HepG2 (cell line): ENCODE data around the gene SOCS1. TPM values are rescaled to one million over a fixed set of nuclear protein-coding genes. Genes with fewer than 3 reads are reported as not detected.

Experiments
- GTF2F1 ChIP-seq: fragments of 150-350 bp; IDR thresholded peaks from 2 replicates; pipeline ENCODE4 v1.6.1; 2014; ENCODE audit warnings: low read length
- HMGXB3 ChIP-seq: sonication (generic); formaldehyde crosslinking; IDR thresholded peaks from 2 replicates; pipeline ENCODE4 v1.4.0; 2020; ENCODE audit warnings: missing genetic modification reagents, borderline replicate concordance
- HNF4G ChIP-seq, 2 experiments: sonication (generic) in 1 of 2; formaldehyde crosslinking in 1 of 2; IDR thresholded peaks; 2 replicates each; pipeline versions ENCODE4 v1.4.0 to v1.6.1; 2011 to 2020; ENCODE audit warnings: borderline replicate concordance in 2 of 2, low read depth in 2 of 2, mild to moderate bottlenecking in 2 of 2, low read length in 1 of 2, missing genetic modification reagents in 1 of 2, moderate library complexity in 1 of 2
- KLF16 ChIP-seq, 2 experiments: sonication (generic) in 1 of 2; formaldehyde crosslinking in 1 of 2; IDR thresholded peaks; 2 replicates each; pipeline versions ENCODE4 v1.6.1 to v1.8.0; 2016 to 2023; ENCODE audit warnings: missing genetic modification reagents in 2 of 2, missing compliant biosample characterization in 1 of 2
- MTA3 ChIP-seq: sonication (generic); formaldehyde crosslinking; IDR thresholded peaks from 2 replicates; pipeline ENCODE4 v1.4.0; 2020; ENCODE audit warnings: missing genetic modification reagents
- NR1H2 ChIP-seq: sonication (generic); formaldehyde crosslinking; IDR thresholded peaks from 2 replicates; pipeline ENCODE4 v1.8.1; 2022; ENCODE audit warnings: low read depth, missing genetic modification reagents, borderline replicate concordance
- PRDM15 ChIP-seq: sonication (generic); formaldehyde crosslinking; IDR thresholded peaks from 2 replicates; pipeline ENCODE4 v1.4.0; 2020; ENCODE audit warnings: missing genetic modification reagents
- SIN3B ChIP-seq: fragments of 150-350 bp; IDR thresholded peaks from 2 replicates; pipeline ENCODE4 v1.6.1; 2014; ENCODE audit warnings: low read length
- STAG1 ChIP-seq: sonication (generic); formaldehyde crosslinking; IDR thresholded peaks from 2 replicates; pipeline ENCODE4 v1.4.0; 2020; ENCODE audit warnings: missing genetic modification reagents
- TSC22D2 ChIP-seq: sonication (generic); formaldehyde crosslinking; IDR thresholded peaks from 2 replicates; pipeline ENCODE4 v1.5.1; 2020; ENCODE audit warnings: missing genetic modification reagents, mild to moderate bottlenecking, borderline replicate concordance
- ZBTB8A ChIP-seq: sonication (generic); formaldehyde crosslinking; IDR thresholded peaks from 2 replicates; pipeline ENCODE4 v1.4.0; 2020; ENCODE audit warnings: mild to moderate bottlenecking, low read depth, missing genetic modification reagents, borderline replicate concordance
- ZMAT3 ChIP-seq: sonication (generic); formaldehyde crosslinking; conservative IDR thresholded peaks from 2 replicates; pipeline ENCODE4 v1.7.0; 2021; ENCODE audit warnings: missing genetic modification reagents
- ZNF282 ChIP-seq: fragments of 450-650 bp; IDR thresholded peaks from 2 replicates; pipeline ENCODE4 v1.6.1; 2018; ENCODE audit not compliant: partially characterized antibody
- ZNF329 ChIP-seq: sonication (generic); formaldehyde crosslinking; IDR thresholded peaks from 2 replicates; pipeline ENCODE4 v1.9.0; 2021; ENCODE audit warnings: low read depth, mild to moderate bottlenecking, missing genetic modification reagents
- ZNF557 ChIP-seq: sonication (generic); formaldehyde crosslinking; IDR thresholded peaks from 2 replicates; pipeline ENCODE4 v1.4.0; 2020; ENCODE audit warnings: missing genetic modification reagents
- ZNF720 ChIP-seq: sonication (generic); formaldehyde crosslinking; IDR thresholded peaks from 2 replicates; pipeline ENCODE4 v1.4.0; 2020; ENCODE audit warnings: missing genetic modification reagents
- polyA plus RNA-seq, 8 experiments: library from polyadenylated mRNA; depleted of rRNA in 3 of 8; stranded (reverse) in 7 of 8; unstranded in 1 of 8; fragments of >200 nt; fragmentation: Illumina TruSeq in 4 of 8; extraction: Trizol in 4 of 8; gene quantifications; 2 replicates each; pipeline versions ENCODE4 v1.2.1 to v1.2.3, GENCODE V29; 2011 to 2016; ENCODE audit warnings: low read depth in 4 of 8, missing spikeins in 1 of 8, mixed read lengths in 1 of 8; ENCODE audit not compliant: insufficient read depth in 1 of 8
- total RNA-seq, 5 experiments: library from RNA; depleted of rRNA; stranded (reverse); fragments of >200 nt; fragmentation: Illumina TruSeq; extraction: Trizol; gene quantifications; 2 replicates each; pipeline ENCODE4 v1.2.3, GENCODE V29; 2016; ENCODE audit warnings: low read depth in 1 of 5
- TF ChIP-seq, protein P1 (sequence below): sonication (generic); formaldehyde crosslinking; conservative IDR thresholded peaks from 2 replicates; pipeline ENCODE4 v1.8.0; 2022; ENCODE audit warnings: mild to moderate bottlenecking, moderate library complexity, missing genetic modification reagents

The SOCS1 gene
- total and polyA plus RNA-seq, 2 of the 13 experiments (the other 11 are each of a cell fraction or from before 2014, with no cell fraction given) = 5.3 to 6.3 TPM

DNA sequence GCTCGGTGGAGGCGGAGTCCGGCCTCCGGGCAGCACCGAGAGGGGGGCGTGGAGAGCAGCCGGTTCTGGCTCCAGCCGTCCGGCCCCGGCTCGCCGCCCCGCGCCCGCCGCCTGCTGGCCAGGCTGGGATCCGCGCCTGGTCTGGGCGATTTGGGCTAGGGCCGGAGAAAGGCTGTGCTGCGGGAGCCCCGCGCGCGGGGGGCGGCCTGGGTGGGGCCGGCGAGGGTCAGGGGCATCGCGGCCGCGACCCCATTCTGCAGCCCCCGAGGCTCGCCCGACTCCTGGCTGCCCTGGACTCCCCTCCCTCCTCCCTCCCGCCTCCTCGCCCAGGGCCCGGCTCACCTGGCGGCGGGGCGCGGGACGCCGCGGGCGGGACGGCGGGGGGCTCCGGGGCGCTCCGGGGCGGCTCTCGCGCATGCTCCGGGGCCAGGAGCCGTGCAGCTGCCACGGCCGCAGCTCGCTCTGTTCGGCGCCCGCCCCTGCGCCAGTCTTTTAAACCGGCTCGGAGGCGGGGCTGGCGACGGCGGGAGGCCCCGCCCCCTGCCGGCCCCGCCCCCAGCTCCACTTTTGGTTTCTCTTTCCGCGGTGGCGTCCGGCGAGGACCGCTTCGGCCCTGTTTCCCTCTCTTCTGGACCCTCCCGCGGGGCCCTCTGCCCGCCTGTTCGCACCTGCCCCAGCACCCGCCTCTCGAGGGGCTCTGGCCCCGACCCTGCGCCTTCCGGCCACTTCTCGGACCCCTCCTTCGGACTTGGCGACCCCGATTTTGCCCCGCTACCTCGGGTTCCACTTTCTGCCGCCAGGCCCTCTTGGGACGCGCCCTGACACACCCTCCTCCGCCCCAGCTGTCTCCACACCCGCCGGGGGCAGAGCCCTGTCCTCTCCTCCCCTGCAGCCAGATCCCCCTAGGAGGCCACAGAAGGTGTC is at the start of gene SOCS1 (continued):
- peak; percentile 84 for TF ChIP-seq HMGXB3 (CRISPR knock-in tag)
- no peak for TF ChIP-seq ZNF720 (CRISPR knock-in tag)
- no peak for TF ChIP-seq TSC22D2 (CRISPR knock-in tag)
- TF ChIP-seq ZBTB8A (CRISPR knock-in tag) = no peak; the same call in 1 of the 2 replicates
- TF ChIP-seq ZNF557 = 0 out of 2 replicates have a peak, but pooled peaks have one; percentile 65
- TF ChIP-seq SIN3B = no peak
- peak; percentile 84 for TF ChIP-seq ZMAT3
- TF ChIP-seq NR1H2 = peak; percentile 37; the same call in 1 of the 2 replicates
- peak; percentile 94 for TF ChIP-seq GTF2F1
- peak; percentile 59; the same call in 1 of the 2 replicates for TF ChIP-seq HNF4G (IDR thresholded peaks at IDR 0.05; ENCODE audit: borderline replicate concordance, low read depth, low read length)
- peak; percentile 43; the same call in 1 of the 2 replicates for TF ChIP-seq HNF4G (CRISPR knock-in tag; IDR thresholded peaks at IDR 0.05; ENCODE audit: borderline replicate concordance, low read depth)
- TF ChIP-seq KLF16 (CRISPR knock-in tag; IDR thresholded peaks at IDR 0.05) = peak; percentile 69 to 87
- no peak for TF ChIP-seq ZNF282
- peak; percentile 72; the same call in 1 of the 2 replicates for TF ChIP-seq ZNF329
- TF ChIP-seq PRDM15 = no peak
- no peak for TF ChIP-seq MTA3 (CRISPR knock-in tag)
- TF ChIP-seq STAG1 (CRISPR knock-in tag) = peak; percentile 84
- TF ChIP-seq, protein P1, sequence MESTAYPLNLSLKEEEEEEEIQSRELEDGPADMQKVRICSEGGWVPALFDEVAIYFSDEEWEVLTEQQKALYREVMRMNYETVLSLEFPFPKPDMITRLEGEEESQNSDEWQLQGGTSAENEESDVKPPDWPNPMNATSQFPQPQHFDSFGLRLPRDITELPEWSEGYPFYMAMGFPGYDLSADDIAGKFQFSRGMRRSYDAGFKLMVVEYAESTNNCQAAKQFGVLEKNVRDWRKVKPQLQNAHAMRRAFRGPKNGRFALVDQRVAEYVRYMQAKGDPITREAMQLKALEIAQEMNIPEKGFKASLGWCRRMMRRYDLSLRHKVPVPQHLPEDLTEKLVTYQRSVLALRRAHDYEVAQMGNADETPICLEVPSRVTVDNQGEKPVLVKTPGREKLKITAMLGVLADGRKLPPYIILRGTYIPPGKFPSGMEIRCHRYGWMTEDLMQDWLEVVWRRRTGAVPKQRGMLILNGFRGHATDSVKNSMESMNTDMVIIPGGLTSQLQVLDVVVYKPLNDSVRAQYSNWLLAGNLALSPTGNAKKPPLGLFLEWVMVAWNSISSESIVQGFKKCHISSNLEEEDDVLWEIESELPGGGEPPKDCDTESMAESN = peak; percentile 78
